H1 (cell line): Measurements from ENCODE around the gene CUL1. TPM values are rescaled to one million over a fixed set of nuclear protein-coding genes. Genes with fewer than 3 reads are reported as not detected.

Source experiments
- CTCF ChIA-PET: fragments of 300-600 bp; sonication (Branson Sonifier 250); formaldehyde crosslinking; loops from one replicate; lab custom pipeline; 2021; ENCODE audit not compliant: partially characterized antibody; lab: Charles Lee
- POLR2A ChIA-PET: fragments of 300-600 bp; sonication (Branson Sonifier 250); formaldehyde crosslinking; loops from one replicate; lab custom pipeline; 2021; ENCODE audit warnings: inconsistent platforms; ENCODE audit not compliant: partially characterized antibody; lab: Charles Lee
- DNase-seq, 2 experiments: peaks; one replicate each; pipeline versions ENCODE4 v3.0.0 to v3.0.0-alpha.2; 2010 to 2022; ENCODE audit warnings: low spot score in 2 of 2, low read depth in 1 of 2, mixed read lengths in 1 of 2
- FAIRE-seq: peaks from 2 replicates; lab custom pipeline; 2011; peaks lifted over from hg19 to GRCh38; lab: Jason Lieb, UNC
- H2AFZ ChIP-seq: 2 replicates; pipeline ENCODE4 v1.8.1; 2012; ENCODE audit warnings: low read length, inconsistent platforms
- H2AK5ac ChIP-seq: 2 replicates; pipeline ENCODE4 v1.6.1; 2013; ENCODE audit warnings: low read depth, low read length
- H2BK120ac ChIP-seq: replicated peaks from 2 replicates; pipeline ENCODE3; 2013; ENCODE audit warnings: low read depth, low read length, inconsistent platforms
- H2BK12ac ChIP-seq: 2 replicates; pipeline ENCODE4 v1.6.1; 2013; ENCODE audit warnings: low read depth, low read length
- H2BK15ac ChIP-seq: 2 replicates; pipeline ENCODE4 v1.6.1; 2013; ENCODE audit warnings: low read length
- H2BK20ac ChIP-seq: 2 replicates; pipeline ENCODE4 v1.6.1; 2013; ENCODE audit warnings: low read length
- H2BK5ac ChIP-seq: 2 replicates; pipeline ENCODE4 v1.6.1; 2013; ENCODE audit warnings: low read depth, low read length
- H3K14ac ChIP-seq: 2 replicates; pipeline ENCODE4 v1.6.1; 2013; ENCODE audit warnings: inconsistent platforms; ENCODE audit not compliant: insufficient read length
- H3K18ac ChIP-seq: 2 replicates; pipeline ENCODE4 v1.6.1; 2013; ENCODE audit warnings: low read length; ENCODE audit errors: extremely low read depth
- H3K23ac ChIP-seq: 2 replicates; pipeline ENCODE4 v1.6.1; 2013; ENCODE audit warnings: inconsistent platforms; ENCODE audit not compliant: insufficient read length
- H3K23me2 ChIP-seq: 2 replicates; pipeline ENCODE4 v1.6.1; 2013; ENCODE audit warnings: low read depth, low read length
- H3K27ac ChIP-seq: 2 replicates; pipeline ENCODE4 v1.6.1; 2011; ENCODE audit warnings: low read depth, low read length, inconsistent platforms
- H3K27me3 ChIP-seq, 4 experiments: replicated peaks in 1 of 4; 1 replicate in 1 of 4; 2 replicates in 3 of 4; pipeline versions ENCODE4 v1.6.1 to v1.8.1; 2011 to 2013; ENCODE audit warnings: low read length in 3 of 4, mild to moderate bottlenecking in 3 of 4, inconsistent platforms in 2 of 4, mixed read lengths in 2 of 4, moderate library complexity in 1 of 4; ENCODE audit not compliant: control insufficient read depth in 3 of 4, insufficient read depth in 3 of 4; ENCODE audit errors: extremely low read depth in 1 of 4
- H3K36me3 ChIP-seq, 4 experiments: 2 replicates each; pipeline versions ENCODE4 v1.6.1 to v1.8.1; 2011 to 2013; ENCODE audit warnings: mild to moderate bottlenecking in 4 of 4, low read length in 3 of 4, moderate library complexity in 2 of 4, control low read depth in 1 of 4, inconsistent platforms in 1 of 4; ENCODE audit not compliant: insufficient read depth in 4 of 4, control insufficient read depth in 2 of 4
- H3K4ac ChIP-seq: replicated peaks from 2 replicates; pipeline ENCODE3; 2013; ENCODE audit warnings: low read length, low read depth, mixed read lengths, inconsistent platforms; ENCODE audit not compliant: insufficient read length
- H3K4me1 ChIP-seq, 4 experiments: replicated peaks in 1 of 4; 1 replicate in 1 of 4; 2 replicates in 3 of 4; pipeline versions ENCODE4 v1.6.1 to v1.8.1; 2011 to 2013; ENCODE audit warnings: low read length in 3 of 4, inconsistent platforms in 2 of 4, mixed read lengths in 1 of 4; ENCODE audit not compliant: insufficient read depth in 4 of 4, control insufficient read depth in 3 of 4
- H3K4me2 ChIP-seq, 2 experiments: 2 replicates each; pipeline versions ENCODE4 v1.6.1 to v1.8.1; 2011 to 2013; ENCODE audit warnings: low read depth in 2 of 2, low read length in 2 of 2, control low read depth in 1 of 2, inconsistent platforms in 1 of 2, mild to moderate bottlenecking in 1 of 2; ENCODE audit not compliant: insufficient read depth in 1 of 2
- H3K4me3 ChIP-seq, 4 experiments: fragments of 200-600, 300-600 bp in 1 of 4; sonication (generic), shearing (Covaris generic), sonication (Bioruptor Twin) in 1 of 4; 2 replicates each; pipeline versions ENCODE4 v1.5.1 to v1.8.1; 2011 to 2016; ENCODE audit warnings: low read length in 4 of 4, low read depth in 3 of 4, control low read depth in 2 of 4, inconsistent platforms in 2 of 4, mild to moderate bottlenecking in 2 of 4, mixed read lengths in 1 of 4, moderate library complexity in 1 of 4; ENCODE audit not compliant: insufficient read depth in 2 of 4; ENCODE audit errors: extremely low read depth in 1 of 4
- H3K56ac ChIP-seq: replicated peaks from 2 replicates; pipeline ENCODE3; 2013; ENCODE audit warnings: low read depth, mild to moderate bottlenecking, mixed read lengths, low read length, inconsistent platforms; ENCODE audit not compliant: insufficient read length
- H3K79me1 ChIP-seq: 2 replicates; pipeline ENCODE4 v1.6.1; 2013; ENCODE audit warnings: low read depth, low read length, control low read depth
- H3K79me2 ChIP-seq, 2 experiments: 2 replicates each; pipeline versions ENCODE4 v1.6.1 to v1.8.1; 2012 to 2013; ENCODE audit warnings: low read length in 2 of 2, mild to moderate bottlenecking in 2 of 2, inconsistent platforms in 1 of 2; ENCODE audit not compliant: insufficient read depth in 2 of 2, control insufficient read depth in 1 of 2
- H3K9ac ChIP-seq, 4 experiments: replicated peaks in 1 of 4; 1 replicate in 1 of 4; 2 replicates in 3 of 4; pipeline versions ENCODE4 v1.6.1 to v1.8.1; 2011 to 2013; ENCODE audit warnings: low read depth in 3 of 4, low read length in 3 of 4, control low read depth in 2 of 4, mild to moderate bottlenecking in 2 of 4, moderate library complexity in 2 of 4, inconsistent platforms in 1 of 4; ENCODE audit errors: extremely low read depth in 1 of 4
- H3K9me3 ChIP-seq, 2 experiments: 2 replicates each; pipeline versions ENCODE4 v1.6.1 to v1.8.1; 2012 to 2013; ENCODE audit warnings: mild to moderate bottlenecking in 2 of 2, moderate library complexity in 2 of 2, control low read depth in 1 of 2, inconsistent platforms in 1 of 2, low read depth in 1 of 2, low read length in 1 of 2, mixed read lengths in 1 of 2; ENCODE audit not compliant: insufficient read depth in 2 of 2
- H4K20me1 ChIP-seq, 2 experiments: replicated peaks in 1 of 2; 2 replicates each; pipeline versions ENCODE3 to v1.8.1; 2011 to 2013; ENCODE audit warnings: inconsistent platforms in 2 of 2, low read length in 2 of 2, mild to moderate bottlenecking in 1 of 2; ENCODE audit not compliant: insufficient read depth in 2 of 2, control insufficient read depth in 1 of 2
- H4K5ac ChIP-seq: 2 replicates; pipeline ENCODE4 v1.6.1; 2013; ENCODE audit warnings: low read length, low read depth, mixed read lengths, inconsistent platforms; ENCODE audit not compliant: insufficient read length
- H4K8ac ChIP-seq: 2 replicates; pipeline ENCODE4 v1.8.0; 2013; ENCODE audit warnings: mild to moderate bottlenecking, moderate library complexity, low read length, inconsistent platforms; ENCODE audit not compliant: insufficient read depth; ENCODE audit errors: extremely low read depth
- H4K91ac ChIP-seq: replicated peaks from 2 replicates; pipeline ENCODE3; 2013; ENCODE audit warnings: low read length, mixed read lengths, inconsistent platforms; ENCODE audit not compliant: insufficient read length
- BACH1 ChIP-seq: IDR thresholded peaks from 2 replicates; pipeline ENCODE4 v1.6.1; 2012; ENCODE audit warnings: low read length, improper control_type of control experiment
- BCL11A ChIP-seq, 2 experiments: IDR thresholded peaks; one replicate each; pipeline ENCODE4 v1.6.1; 2011; ENCODE audit warnings: low read depth in 2 of 2, low read length in 2 of 2, mild to moderate bottlenecking in 2 of 2
- CEBPB ChIP-seq: IDR thresholded peaks from 2 replicates; pipeline ENCODE4 v1.6.1; 2012; ENCODE audit warnings: low read depth, low read length
- CREB1 ChIP-seq: IDR thresholded peaks from 2 replicates; pipeline ENCODE4 v1.6.1; 2012; ENCODE audit warnings: inconsistent platforms
- JUN ChIP-seq: IDR thresholded peaks from 2 replicates; pipeline ENCODE4 v1.6.1; 2011; ENCODE audit warnings: low read depth, mild to moderate bottlenecking, improper control_type of control experiment, low read length
- KDM1A ChIP-seq: fragments of 200-600, 300-600 bp; sonication (generic); IDR thresholded peaks from 2 replicates; pipeline ENCODE4 v1.7.1; 2016; ENCODE audit warnings: mild to moderate bottlenecking, low read length, borderline replicate concordance
- MAFK ChIP-seq: IDR thresholded peaks from 2 replicates; pipeline ENCODE4 v1.6.1; 2012; ENCODE audit warnings: low read depth, mild to moderate bottlenecking, improper control_type of control experiment, low read length
- PHF8 ChIP-seq: fragments of 200-600 bp; sonication (generic); conservative IDR thresholded peaks from 2 replicates; pipeline ENCODE4 v1.7.1; 2012; ENCODE audit warnings: low read depth, mild to moderate bottlenecking, inconsistent platforms, low read length, moderate library complexity
- POLR2A ChIP-seq, 2 experiments: IDR thresholded peaks; 1 replicate in 1 of 2; 2 replicates in 1 of 2; pipeline ENCODE4 v1.6.1; 2011; ENCODE audit warnings: low read depth in 2 of 2, low read length in 2 of 2, mild to moderate bottlenecking in 2 of 2; ENCODE audit errors: control extremely low read depth in 1 of 2
- RFX5 ChIP-seq: IDR thresholded peaks from 2 replicates; pipeline ENCODE4 v1.6.1; 2011; ENCODE audit warnings: low read depth, low read length, improper control_type of control experiment, borderline replicate concordance
- RNF2 ChIP-seq: fragments of 200-900, 300-1000 bp; sonication (generic); IDR thresholded peaks from 2 replicates; pipeline ENCODE4 v1.7.1; 2016; ENCODE audit warnings: borderline replicate concordance, low read depth, mild to moderate bottlenecking, antibody characterized with exemption, low read length; ENCODE audit not compliant: poor library complexity, severe bottlenecking; ENCODE audit errors: missing control alignments
- TAF1 ChIP-seq: IDR thresholded peaks from 2 replicates; pipeline ENCODE4 v1.6.1; 2011; ENCODE audit warnings: mild to moderate bottlenecking, low read depth, low read length
- YY1 ChIP-seq: IDR thresholded peaks from 2 replicates; pipeline ENCODE4 v1.6.1; 2011; ENCODE audit warnings: low read depth, mild to moderate bottlenecking, low read length
- WGBS, 2 experiments: shearing (Covaris generic) in 1 of 2; methylation state at CpG; one replicate each; pipeline versions ENCODE4 v1.1.6 to v1.1.7; 2013 to 2015; ENCODE audit warnings: low lambda C conversion rate in 2 of 2, mixed read lengths in 2 of 2, inconsistent platforms in 1 of 2, low coverage in 1 of 2, missing lambda C conversion rate in 1 of 2; ENCODE audit not compliant: insufficient replicate concordance in 2 of 2, insufficient coverage in 1 of 2, insufficient read length in 1 of 2; ENCODE audit errors: extremely low coverage in 1 of 2, missing lambda C conversion rate in 1 of 2; 5-methylcytosine and 5-hydroxymethylcytosine counted together
- polyA plus RNA-seq, 7 experiments: library from polyadenylated mRNA; depleted of rRNA in 3 of 7; stranded (reverse) in 5 of 7; unstranded in 2 of 7; fragments of >200 nt in 5 of 7; fragments of 200-250 nt in 2 of 7; gene quantifications; 1 replicate in 5 of 7; 2 replicates in 1 of 7; 4 replicates in 1 of 7; pipeline versions ENCODE4 v1.2.1 to v1.2.3, GENCODE V29; 2011 to 2013; ENCODE audit warnings: missing spikeins in 2 of 7, mixed read lengths in 2 of 7
- total RNA-seq: library from RNA; stranded (reverse); fragmentation: NEBNext Ultra II Directional; extraction: Animal tissue kit (Norgen Biotek cat#: 25700); gene quantifications from 2 replicates; pipeline ENCODE4 v1.2.1, GENCODE V29; 2021

Gene CUL1
- total and polyA plus RNA-seq, 2 of the 8 experiments (the other 6 are each of a cell fraction or from before 2014, with no cell fraction given), result 33.0 to 77.3 TPM

- H3K23ac ChIP-seq, result no peak overlapping the region
- POLR2A ChIA-PET, result interaction anchor here (0.6 to 3.7 kb wide), 19 partner anchors 9 to 360 kb away, joined by 3 to 21 read pairs (median 3); partner anchors contain the start of gene EZH2
- no peak overlapping the region for H2BK15ac ChIP-seq
- no peak for FAIRE-seq
- H3K4me3 ChIP-seq, result peak overlapping the region; percentile 80 to 89 (median 82)
- CTCF ChIA-PET, result no interaction called here
- peak overlapping the region; percentile 94 for H3K27ac ChIP-seq
- H2AK5ac ChIP-seq, result no peak overlapping the region
- peak overlapping the region; percentile 71 to 92 for H3K4me2 ChIP-seq
- no peak overlapping the region for H3K4ac ChIP-seq
- WGBS, 2 experiments, result 1% methylated on average over 41 of the region's 107 CpGs; no CpG with 5 or more reads in 1 of the 2 experiments
- H3K9ac ChIP-seq, result peak overlapping the region; percentile 81 to 98 (median 94)
- peak overlapping the region; percentile 86; the same call in 1 of the 2 replicates for H3K18ac ChIP-seq
- H2BK20ac ChIP-seq, result no peak overlapping the region
- no peaks in the 10 kb centered on the region for H3K79me1 ChIP-seq
- peak overlapping the region; percentile 77 for H3K56ac ChIP-seq
- peaks cover 23 to 54% of the 10 kb centered on the region in 2 experiments for H3K79me2 ChIP-seq
- no peak overlapping the region for H3K14ac ChIP-seq
- no peaks in the 10 kb centered on the region for H3K27me3 ChIP-seq
- no peak overlapping the region for H2AFZ ChIP-seq
- no peaks in the 10 kb centered on the region for H3K23me2 ChIP-seq
- H2BK120ac ChIP-seq, result no peak overlapping the region
- H4K91ac ChIP-seq, result peak overlapping the region; percentile 29
- peak overlapping the region; percentile 97 for H4K8ac ChIP-seq
- DNase-seq, result peak in 1 of 2 experiments; percentile 77
- H3K4me1 ChIP-seq, result peaks cover 2 to 20% (median 11%) of the 10 kb centered on the region in 4 experiments; a peak in 6 of 7 replicates
- H3K36me3 ChIP-seq, result no peaks in the 10 kb centered on the region
- peak overlapping the region; percentile 86; the same call in 1 of the 2 replicates for H2BK5ac ChIP-seq
- peaks cover 5 to 8% of the 10 kb centered on the region in 2 experiments for H4K20me1 ChIP-seq
- peak overlapping the region; percentile 83 for H4K5ac ChIP-seq
- H3K9me3 ChIP-seq, result no peaks in the 10 kb centered on the region
- H2BK12ac ChIP-seq, result no peak overlapping the region
- TF ChIP-seq MAFK, result no peak
- TF ChIP-seq PHF8, result peak; percentile 67
- no peak for TF ChIP-seq JUN
- TF ChIP-seq CREB1, result no peak
- TF ChIP-seq YY1, result peak; percentile 48; the same call in 1 of the 2 replicates
- TF ChIP-seq TAF1, result peak; percentile 75; the same call in 1 of the 2 replicates
- peak; percentile 50 to 73 for TF ChIP-seq POLR2A (IDR thresholded peaks at IDR 0.05; ENCODE audit: control extremely low read depth in 1 of 2, low read depth in 2 of 2, low read length in 2 of 2)
- TF ChIP-seq RFX5, result no peak
- peak; percentile 51; the same call in 1 of the 2 replicates for TF ChIP-seq CEBPB
- TF ChIP-seq RNF2, result no peak
- TF ChIP-seq BACH1, result no peak
- TF ChIP-seq BCL11A (IDR thresholded peaks at IDR 0.05; ENCODE audit: low read depth in 2 of 2, low read length in 2 of 2), result no peak
- TF ChIP-seq KDM1A, result no peak
These were observed 500 bp downstream of the CUL1 start for GRCh38 chr7:148699024-148699781.
